HepG2 (cell line): ENCODE results near the gene RPH3AL. TPM values are rescaled to one million over a fixed set of nuclear protein-coding genes. Genes with fewer than 3 reads are reported as not detected.

Experiments used
- CEBPZ ChIP-seq: IDR thresholded peaks from 2 replicates; pipeline ENCODE4 v1.6.1; 2012; ENCODE audit warnings: low read length, improper control_type of control experiment
- HNF1A ChIP-seq, 2 experiments: sonication (generic) in 1 of 2; formaldehyde crosslinking in 1 of 2; IDR thresholded peaks; 2 replicates each; pipeline versions ENCODE4 v1.4.0 to v1.6.1; 2016 to 2020; ENCODE audit warnings: borderline replicate concordance in 1 of 2, low read depth in 1 of 2, mild to moderate bottlenecking in 1 of 2, missing genetic modification reagents in 1 of 2
- PRDM4 ChIP-seq: sonication (generic); formaldehyde crosslinking; IDR thresholded peaks from 2 replicates; pipeline ENCODE4 v1.9.0; 2021; ENCODE audit warnings: missing genetic modification reagents, borderline replicate concordance
- USF2 ChIP-seq, 2 experiments: sonication (generic) in 1 of 2; formaldehyde crosslinking in 1 of 2; IDR thresholded peaks; 2 replicates each; pipeline versions ENCODE4 v1.5.1 to v1.6.1; 2011 to 2020; ENCODE audit warnings: borderline replicate concordance in 1 of 2, low read depth in 1 of 2, low read length in 1 of 2, mild to moderate bottlenecking in 1 of 2, missing genetic modification reagents in 1 of 2, moderate library complexity in 1 of 2
- ZBTB49 ChIP-seq: sonication (generic); formaldehyde crosslinking; IDR thresholded peaks from 2 replicates; pipeline ENCODE4 v1.4.0; 2020; ENCODE audit warnings: missing genetic modification reagents, borderline replicate concordance
- ZGPAT ChIP-seq: IDR thresholded peaks from 2 replicates; pipeline ENCODE4 v1.6.1; 2016; ENCODE audit warnings: mild to moderate bottlenecking
- ZNF225 ChIP-seq: sonication (generic); formaldehyde crosslinking; IDR thresholded peaks from 2 replicates; pipeline ENCODE4 v1.4.0; 2020; ENCODE audit warnings: mild to moderate bottlenecking, missing genetic modification reagents
- ZNF274 ChIP-seq: sonication (generic); formaldehyde crosslinking; IDR thresholded peaks from 2 replicates; pipeline ENCODE4 v1.5.1; 2020; ENCODE audit warnings: mild to moderate bottlenecking, missing genetic modification reagents
- polyA plus RNA-seq, 8 experiments: library from polyadenylated mRNA; depleted of rRNA in 3 of 8; stranded (reverse) in 7 of 8; unstranded in 1 of 8; fragments of >200 nt; fragmentation: Illumina TruSeq in 4 of 8; extraction: Trizol in 4 of 8; gene quantifications; 2 replicates each; pipeline versions ENCODE4 v1.2.1 to v1.2.3, GENCODE V29; 2011 to 2016; ENCODE audit warnings: low read depth in 4 of 8, missing spikeins in 1 of 8, mixed read lengths in 1 of 8; ENCODE audit not compliant: insufficient read depth in 1 of 8
- total RNA-seq, 5 experiments: library from RNA; depleted of rRNA; stranded (reverse); fragments of >200 nt; fragmentation: Illumina TruSeq; extraction: Trizol; gene quantifications; 2 replicates each; pipeline ENCODE4 v1.2.3, GENCODE V29; 2016; ENCODE audit warnings: low read depth in 1 of 5

Gene RPH3AL
- total and polyA plus RNA-seq, 2 of the 13 experiments (the other 11 are each of a cell fraction or from before 2014, with no cell fraction given) = 7.8 to 16.4 TPM

GRCh38 chr17:193841-194806 is 158.5 kb downstream of the RPH3AL start (continued):
- TF ChIP-seq ZNF225 (CRISPR knock-in tag) = no peak
- no peak for TF ChIP-seq CEBPZ
- TF ChIP-seq ZGPAT (CRISPR knock-in tag) = peak; percentile 46; the same call in 1 of the 2 replicates
- TF ChIP-seq ZBTB49 (CRISPR knock-in tag) = no peak
- no peak for TF ChIP-seq PRDM4 (CRISPR knock-in tag)
- TF ChIP-seq USF2 (IDR thresholded peaks at IDR 0.05; ENCODE audit: low read depth, low read length) = no peak
- TF ChIP-seq USF2 (CRISPR knock-in tag; IDR thresholded peaks at IDR 0.05; ENCODE audit: borderline replicate concordance) = no peak
- peak; percentile 1; the same call in 1 of the 2 replicates for TF ChIP-seq ZNF274
- TF ChIP-seq HNF1A (IDR thresholded peaks at IDR 0.05; ENCODE audit: low read depth) = no peak
- TF ChIP-seq HNF1A (CRISPR knock-in tag; IDR thresholded peaks at IDR 0.05; ENCODE audit: borderline replicate concordance) = 0 out of 2 replicates have a peak, but pooled peaks have one; percentile 16
